K562 (cell line): ENCODE results near the gene FADS1. TPM values are rescaled to one million over a fixed set of nuclear protein-coding genes. Genes with fewer than 3 reads are reported as not detected.

Source experiments
- CCAR2 ChIP-seq: fragments of 200-400 bp; formaldehyde crosslinking; IDR thresholded peaks from 2 replicates; pipeline ENCODE4 v1.6.1; 2017; ENCODE audit warnings: mild to moderate bottlenecking, low read depth, low read length
- EP300 ChIP-seq: IDR thresholded peaks from 2 replicates; pipeline ENCODE4 v1.6.1; 2012; ENCODE audit warnings: low read length, improper control_type of control experiment
- GTF2E2 ChIP-seq: fragments of 200-800 bp; sonication (Bioruptor generic); IDR thresholded peaks from 2 replicates; pipeline ENCODE4 v1.6.1; 2016; ENCODE audit warnings: missing genetic modification characterization, missing compliant biosample characterization
- MGA ChIP-seq: fragments of 450-650 bp; IDR thresholded peaks from 2 replicates; pipeline ENCODE4 v1.6.1; 2016; ENCODE audit warnings: mild to moderate bottlenecking, moderate library complexity
- MTA3 ChIP-seq: fragments of 450-650 bp; formaldehyde crosslinking; IDR thresholded peaks from 2 replicates; pipeline ENCODE4 v1.6.1; 2017; ENCODE audit warnings: mild to moderate bottlenecking, borderline replicate concordance
- SRSF1 ChIP-seq: fragments of 200-400 bp; formaldehyde crosslinking; IDR thresholded peaks from 2 replicates; pipeline ENCODE4 v1.6.1; 2017; ENCODE audit warnings: mild to moderate bottlenecking, low read depth, low read length, moderate library complexity
- ZBTB9 ChIP-seq: fragments of 450-650 bp; formaldehyde crosslinking; IDR thresholded peaks from 2 replicates; pipeline ENCODE4 v1.4.0; 2020; ENCODE audit warnings: mild to moderate bottlenecking, moderate library complexity
- ZFP91 ChIP-seq: sonication (generic); formaldehyde crosslinking; IDR thresholded peaks from 2 replicates; pipeline ENCODE4 v1.8.0; 2022; ENCODE audit warnings: mild to moderate bottlenecking, missing genetic modification reagents
- ZHX1 ChIP-seq: fragments of 150-350 bp; conservative IDR thresholded peaks from 2 replicates; pipeline ENCODE4 v1.6.1; 2014; ENCODE audit warnings: low read length
- ZNF3 ChIP-seq: fragments of 250-450 bp; sonication (Bioruptor Pico); IDR thresholded peaks from 2 replicates; pipeline ENCODE4 v1.5.0; 2021; ENCODE audit warnings: mild to moderate bottlenecking, moderate library complexity
- polyA plus RNA-seq, 8 experiments: library from polyadenylated mRNA; depleted of rRNA in 4 of 8; stranded (reverse) in 5 of 8; unstranded in 3 of 8; fragments of >200 nt; fragmentation: Nextera tagmentation in 2 of 8; fragmentation: Illumina TruSeq in 1 of 8; extraction: Ambion mirVana in 2 of 8; extraction: Trizol in 1 of 8; gene quantifications; 2 replicates each; pipeline versions ENCODE4 v1.2.1 to v1.2.3, GENCODE V29; 2011 to 2014; ENCODE audit warnings: inconsistent platforms in 1 of 8, missing spikeins in 1 of 8
- total RNA-seq, 7 experiments: library from RNA; depleted of rRNA in 6 of 7; stranded (reverse); fragments of >200 nt in 6 of 7; fragmentation: Illumina TruSeq in 2 of 7; extraction: Trizol in 2 of 7; gene quantifications; 2 replicates each; pipeline versions ENCODE4 v1.2.1 to v1.2.3, GENCODE V29; 2011 to 2021; ENCODE audit warnings: low replicate concordance in 1 of 7

The FADS1 gene
- total and polyA plus RNA-seq, 9 of the 15 experiments (the other 6 are each of a cell fraction or from before 2014, with no cell fraction given): 110 to 864 (median 364) TPM

- TF ChIP-seq ZFP91 (CRISPR knock-in tag): no peak
- no peak for TF ChIP-seq ZBTB9
- no peak for TF ChIP-seq SRSF1
- no peak for TF ChIP-seq ZNF3 (CRISPR knock-in tag)
- TF ChIP-seq MTA3: no peak
- no peak for TF ChIP-seq EP300
- TF ChIP-seq ZHX1: no peak
- no peak for TF ChIP-seq MGA
- TF ChIP-seq GTF2E2 (tag): no peak
- no peak for TF ChIP-seq CCAR2
Measured at GRCh38 chr11:61765550-61766253, 51.1 kb downstream of the FADS1 start (continued).
